GM18498 (cell line): ENCODE results near the gene FIBIN.

Experiments
- ATAC-seq: cut with Tn5 transposase; IDR thresholded peaks from one replicate; pipeline ENCODE4 v1.9.1; 2021; ENCODE audit warnings: mild to moderate bottlenecking, moderate library complexity; ENCODE audit not compliant: unreplicated experiment

The FIBIN gene

DNA sequence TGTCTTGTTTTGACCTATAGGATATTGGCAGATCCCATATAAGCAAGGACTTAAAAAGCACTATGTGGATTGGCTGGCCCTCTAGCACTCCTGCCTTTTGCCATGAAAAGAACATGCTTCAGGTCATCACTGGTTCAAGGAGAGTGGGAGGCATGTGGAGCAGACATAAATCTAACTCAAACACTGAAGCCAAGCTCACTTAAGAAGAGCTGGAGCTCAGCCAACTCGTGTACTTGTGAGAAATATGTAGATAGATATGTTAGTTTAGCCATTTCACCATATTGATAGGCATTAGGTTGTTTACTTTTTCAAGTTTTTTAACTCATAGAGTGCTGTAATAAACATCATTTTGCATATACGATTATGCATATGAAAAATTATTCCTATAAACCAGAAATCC lies 26.8 kb downstream of the FIBIN start:
- no peak for ATAC-seq

DNA sequence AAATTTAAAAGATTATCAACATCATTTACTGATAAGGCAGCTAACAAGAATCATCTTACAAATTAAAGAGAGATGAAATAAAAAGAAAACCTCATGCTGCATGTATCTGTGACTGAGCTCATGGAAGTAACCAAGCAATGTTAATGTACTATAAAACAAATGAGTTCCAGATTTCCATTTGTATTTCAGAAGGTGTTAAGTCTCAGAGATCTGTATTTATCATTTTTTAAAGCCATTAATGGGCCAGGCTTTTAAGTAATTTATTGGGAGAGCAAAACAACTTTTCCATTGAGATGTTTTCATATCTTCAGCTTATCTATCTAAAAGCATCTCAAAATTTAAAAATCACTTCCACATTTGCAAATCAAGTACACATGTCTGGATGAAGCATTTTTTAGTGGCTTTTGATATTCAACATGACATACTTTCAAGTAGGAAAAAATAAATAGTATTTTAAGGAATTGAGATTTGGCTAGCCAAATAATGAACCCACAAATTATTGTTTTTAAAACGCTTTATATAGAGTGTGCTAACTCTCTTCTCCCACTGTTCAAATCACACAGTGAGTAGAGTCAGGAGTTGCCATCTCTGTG lies 28.8 kb downstream of the FIBIN start:
- ATAC-seq: no peak

DNA sequence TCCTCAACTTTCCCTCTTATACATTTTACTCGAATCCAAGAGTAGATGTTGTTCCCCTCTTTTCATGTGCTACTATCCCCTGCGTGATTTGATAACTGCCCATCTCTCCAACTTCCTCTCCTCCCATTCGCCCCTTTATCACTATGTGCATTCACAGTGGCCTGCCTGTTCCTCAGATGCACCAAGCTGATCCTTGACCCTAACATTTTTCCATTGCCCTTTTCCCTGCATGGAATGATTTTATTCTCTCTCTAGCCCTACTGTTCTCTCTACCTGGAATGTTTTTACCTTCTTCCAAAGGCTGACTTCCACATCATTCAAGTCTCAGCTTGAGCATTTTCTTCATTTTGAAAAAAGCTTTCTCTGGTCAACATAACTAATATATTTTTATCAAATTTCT lies 31.0 kb downstream of the FIBIN start:
- no peak for ATAC-seq

GRCh38 chr11:27025312-27025955 lies 31.5 kb downstream of the FIBIN start:
- ATAC-seq: no peak

- ATAC-seq: no peak
Measured at GRCh38 chr11:27025957-27026733, 32.2 kb downstream of the FIBIN start.

DNA sequence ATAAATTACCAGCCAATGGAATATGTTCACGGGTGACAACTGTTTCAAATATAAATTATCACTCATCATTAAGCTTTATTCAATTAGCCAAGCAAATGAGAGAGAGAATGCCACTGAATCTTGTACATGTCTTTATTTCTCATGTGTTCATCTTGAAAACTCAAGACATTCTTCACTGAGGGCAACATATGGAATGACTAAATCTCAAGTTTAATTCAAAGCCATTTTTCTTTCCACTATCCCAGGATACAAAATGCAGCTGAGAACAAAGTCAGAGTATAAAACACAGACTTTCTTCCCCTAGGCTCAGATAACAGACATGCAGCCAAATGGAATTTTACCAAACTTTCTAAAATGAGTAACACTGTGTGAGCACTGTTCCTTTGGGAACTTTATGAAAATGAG lies 34.7 kb downstream of the FIBIN start:
- no peak for ATAC-seq

DNA sequence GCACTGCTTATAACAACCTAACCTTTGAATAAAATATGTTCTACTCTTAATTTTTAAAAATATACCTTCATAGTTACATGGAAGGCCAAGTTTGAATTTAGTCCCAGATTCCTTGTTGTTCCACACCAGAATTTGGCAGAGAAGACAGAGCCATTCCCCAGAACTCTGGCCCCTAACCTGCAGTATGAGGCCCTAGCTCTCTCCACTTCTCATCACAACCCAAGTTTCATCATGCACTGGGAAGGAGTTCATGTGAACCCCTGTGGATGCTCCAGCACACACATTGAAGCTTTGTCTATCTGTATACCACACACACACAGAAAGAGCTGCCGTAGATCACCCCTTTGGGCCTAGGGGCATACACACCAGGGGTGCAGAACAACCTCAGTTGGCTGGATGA lies 36.1 kb downstream of the FIBIN start:
- ATAC-seq: no peak

DNA sequence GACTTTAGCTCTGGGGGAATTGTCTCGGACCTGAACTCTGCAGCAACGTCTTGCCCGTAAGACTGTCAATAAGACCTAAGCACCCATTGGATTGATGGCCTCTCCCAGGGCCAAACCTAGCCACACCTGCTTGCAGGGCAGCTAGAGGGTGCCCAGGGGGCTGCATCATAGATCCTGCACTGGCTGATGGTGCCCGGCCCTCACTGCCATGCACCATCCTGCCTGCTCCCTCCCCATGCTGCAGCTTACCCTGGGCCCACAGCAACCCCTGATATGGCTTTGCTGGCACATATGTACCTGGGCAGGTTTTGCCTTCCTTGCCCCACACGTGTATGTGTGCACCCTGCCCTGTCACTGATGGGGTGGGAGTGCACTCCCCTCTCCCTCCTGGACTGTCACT lies 37.8 kb downstream of the FIBIN start:
- no peak for ATAC-seq

- no peak for ATAC-seq
Measured at GRCh38 chr11:27039873-27040272, 46.0 kb downstream of the FIBIN start.

- no peak for ATAC-seq
Measured at GRCh38 chr11:27040302-27041115, 46.6 kb downstream of the FIBIN start, which contains the start of gene BBOX1. Gene BBOX1 (plus strand): TSS chr11:27040815. CDS start chr11:27055431, 14,616 bp downstream.

DNA sequence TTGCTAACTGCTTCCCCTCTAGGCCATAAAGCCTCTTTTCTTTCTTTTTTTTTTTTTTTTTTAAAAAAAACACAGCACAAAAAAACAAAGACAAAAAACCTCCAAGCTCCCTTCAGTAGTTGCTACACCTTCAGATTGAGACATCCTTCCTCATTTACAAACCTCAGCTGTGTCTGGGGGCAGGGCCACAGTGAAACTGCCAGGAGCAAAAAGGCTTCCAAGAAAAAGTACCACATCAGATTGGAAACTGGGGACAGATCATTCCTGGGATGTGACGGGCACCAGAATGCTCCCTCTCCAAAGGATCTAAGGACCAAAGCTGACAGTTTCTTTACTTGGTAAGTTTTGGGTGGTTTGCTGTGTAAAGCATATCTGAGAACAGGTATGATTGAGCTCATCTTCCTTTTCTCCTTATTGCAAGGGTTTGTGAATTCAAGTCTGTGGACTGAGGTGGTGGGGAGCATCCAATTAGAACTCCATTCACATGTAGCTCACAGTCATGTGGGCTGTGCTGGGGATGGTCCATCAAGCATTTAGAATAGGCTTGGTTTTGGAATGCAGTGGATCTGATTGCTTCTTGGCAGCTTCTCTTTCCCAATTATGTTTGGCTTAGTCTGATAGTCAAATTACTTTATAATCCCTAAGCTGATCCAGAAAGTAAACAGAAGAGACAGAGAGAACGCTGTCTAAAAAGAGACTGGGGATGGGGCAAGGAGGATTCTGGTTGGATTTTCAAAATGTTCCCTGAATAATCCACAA lies 47.4 kb downstream of the FIBIN start:
- ATAC-seq: no peak
